GM20431 (cell line): ENCODE results near the gene GALNT5.

ENCODE experiments used
- in situ Hi-C: fragments of 300-500 bp; cut with MseI, MboI; formaldehyde crosslinking; loops from one replicate; pipeline ENCODE4 v1.15.0; 2020; ENCODE audit warnings: low sequenced_read_pairs; ENCODE audit not compliant: unreplicated experiment

Gene GALNT5

GRCh38 chr2:157345647-157346389 is 88.3 kb downstream of the GALNT5 start:
- in situ Hi-C loops = no loop called here

- in situ Hi-C loops = no loop called here
These were observed 90.9 kb downstream of the GALNT5 start for GRCh38 chr2:157348291-157348921.

- in situ Hi-C loops = no loop called here
These were observed 92.5 kb downstream of the GALNT5 start for GRCh38 chr2:157349949-157350515.

- in situ Hi-C loops = no loop called here
These were observed 98.1 kb downstream of the GALNT5 start for GRCh38 chr2:157355618-157356017.

- in situ Hi-C loops = no loop called here
These were observed 102.1 kb downstream of the GALNT5 start for GRCh38 chr2:157359628-157360027.

- in situ Hi-C loops = no loop called here
These were observed 104.0 kb downstream of the GALNT5 start for GRCh38 chr2:157361526-157361925.

GRCh38 chr2:157362627-157363026 is 105.1 kb downstream of the GALNT5 start:
- in situ Hi-C loops = no loop called here

GRCh38 chr2:157363612-157364101 is 106.2 kb downstream of the GALNT5 start:
- in situ Hi-C loops = no loop called here
